SK-N-MC (cell line): ENCODE measurements around the gene B3GNT9.

Experiments used
- EZH2 ChIP-seq: fragments of 200-600 bp; sonication (generic); IDR thresholded peaks from one replicate; pipeline ENCODE4 v1.6.1; 2017; ENCODE audit warnings: antibody characterized with exemption
- FOXP2 ChIP-seq: optimal IDR thresholded peaks from 2 replicates; pipeline ENCODE3; 2011; ENCODE audit warnings: mild to moderate bottlenecking, moderate library complexity; ENCODE audit not compliant: insufficient read depth; ENCODE audit errors: extremely low read length, control extremely low read depth
- POLR2AphosphoS5 ChIP-seq: IDR thresholded peaks from 2 replicates; pipeline ENCODE4 v1.6.1; 2012; ENCODE audit warnings: mild to moderate bottlenecking, low read depth, low read length, borderline replicate concordance

DNA sequence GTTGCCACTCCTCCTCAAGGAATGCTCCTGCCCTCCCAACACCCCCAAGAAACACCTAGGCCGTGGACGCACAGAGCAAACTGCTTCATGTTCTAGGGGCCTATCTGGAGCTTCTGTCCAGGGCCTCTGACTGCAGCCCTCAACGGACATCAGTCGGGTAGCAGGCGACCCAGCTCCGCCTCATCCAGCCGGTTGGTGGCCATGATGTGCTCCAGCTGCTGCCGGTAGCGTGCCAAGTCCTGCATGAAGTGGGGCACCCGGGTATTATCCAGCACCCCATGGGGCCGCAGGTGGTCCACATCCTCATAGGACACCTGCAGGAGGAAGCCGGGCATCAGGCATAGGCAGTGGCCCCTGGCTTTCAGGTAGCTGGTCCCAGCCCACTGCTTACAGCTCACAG, 25.9 kb upstream of the B3GNT9 start:
- TF ChIP-seq POLR2AphosphoS5: no peak
- TF ChIP-seq EZH2: no peak
- TF ChIP-seq FOXP2: no peak
